Neural cell (in vitro differentiated cells): ENCODE results near the gene SDK1.

Experiments used
- CTCF ChIP-seq: fragments of 450-650 bp; IDR thresholded peaks from 2 replicates; pipeline ENCODE4 v1.5.1; 2014; ENCODE audit warnings: antibody characterized with exemption, mild to moderate bottlenecking, moderate library complexity; ENCODE audit not compliant: poor library complexity, severe bottlenecking
- EP300 ChIP-seq: fragments of 450-650 bp; conservative IDR thresholded peaks from 2 replicates; pipeline ENCODE4 v1.6.1; 2014; ENCODE audit warnings: antibody characterized with exemption, mild to moderate bottlenecking, moderate library complexity; ENCODE audit not compliant: poor library complexity, severe bottlenecking
- EZH2 ChIP-seq: fragments of 200-600, 300-800 bp; shearing (Covaris generic), sonication (generic); IDR thresholded peaks from 2 replicates; pipeline ENCODE4 v1.6.1; 2014; ENCODE audit warnings: antibody characterized with exemption, low read length, borderline replicate concordance, mild to moderate bottlenecking; ENCODE audit not compliant: insufficient read depth, poor library complexity, severe bottlenecking
- POLR2AphosphoS5 ChIP-seq: IDR thresholded peaks from 2 replicates; pipeline ENCODE4 v1.6.1; 2012
- RAD21 ChIP-seq: fragments of 450-650 bp; conservative IDR thresholded peaks from 2 replicates; pipeline ENCODE4 v1.6.1; 2014; ENCODE audit warnings: antibody characterized with exemption, mild to moderate bottlenecking, moderate library complexity

GRCh38 chr7:3733541-3734140 is 432.6 kb downstream of the SDK1 start:
- TF ChIP-seq CTCF (no peak), POLR2AphosphoS5 (no peak), EZH2 (no peak), RAD21 (no peak), EP300 (no peak)
